Large intestine (tissue), 3 donors: ENCODE measurements around the gene ABCA4. TPM values are rescaled to one million over a fixed set of nuclear protein-coding genes. Genes with fewer than 3 reads are reported as not detected.
A peak's percentile ranks its signal among the peaks of the same experiment; 100 is the strongest.
"Not testable (repeated sequence)": the region's sequence is repeated elsewhere in the genome, so short reads cannot be mapped to it uniquely, and the experiment has no call there.

Source experiments
- DNase-seq, 2 donors: peaks; one replicate each; pipeline versions ENCODE4 v3.0.0 to v3.0.0-alpha.2; 2013
- H3K27ac ChIP-seq: one replicate; pipeline ENCODE4 v1.5.1; 2013; ENCODE audit warnings: low read length
- H3K27me3 ChIP-seq: 2 replicates; pipeline ENCODE4 v1.6.1; 2013; ENCODE audit warnings: low read length; ENCODE audit not compliant: control insufficient read depth, insufficient read depth
- H3K36me3 ChIP-seq: 2 replicates; pipeline ENCODE4 v1.6.1; 2013; ENCODE audit warnings: low read length; ENCODE audit not compliant: control insufficient read depth, insufficient read depth
- H3K4me1 ChIP-seq: one replicate; pipeline ENCODE4 v1.6.1; 2013; ENCODE audit warnings: low read length; ENCODE audit not compliant: control insufficient read depth, insufficient read depth
- H3K4me3 ChIP-seq: one replicate; pipeline ENCODE4 v1.5.1; 2013; ENCODE audit warnings: low read length
- H3K9me3 ChIP-seq: one replicate; pipeline ENCODE4 v1.6.1; 2013; ENCODE audit warnings: mild to moderate bottlenecking, low read depth, low read length, moderate library complexity; ENCODE audit not compliant: control insufficient read depth
- WGBS: methylation state at CpG from one replicate; pipeline ENCODE4 v1.1.5; 2013; ENCODE audit warnings: low lambda C conversion rate; ENCODE audit not compliant: insufficient coverage; 5-methylcytosine and 5-hydroxymethylcytosine counted together
- polyA plus RNA-seq: library from polyadenylated mRNA; unstranded; fragments of 120-200 nt; gene quantifications from one replicate; pipeline ENCODE4 v1.2.1, GENCODE V29; 2013

ABCA4 gene
- polyA plus RNA-seq, 1 donor: 5.3 TPM

- WGBS: 71% methylated on average over 2 of the region's 2 CpGs
- peak in 1 of 2 donors; percentile 19 for DNase-seq
- not testable (repeated sequence) for H3K4me1 ChIP-seq, H3K4me3 ChIP-seq, H3K9me3 ChIP-seq, H3K27ac ChIP-seq, H3K36me3 ChIP-seq, H3K27me3 ChIP-seq
Observed at GRCh38 chr1:93947002-93947686, 173.8 kb downstream of the ABCA4 start.

Other genes starting within 250 kb of the ABCA4 start
- gene DNTTIP2, start 241.9 kb downstream of the ABCA4 start, polyA plus RNA-seq: 47.1 TPM
- 14.0 TPM for gene GCLM, start 211.7 kb downstream of the ABCA4 start, polyA plus RNA-seq
- 10.7 TPM for gene ARHGAP29, start 116.4 kb upstream of the ABCA4 start, polyA plus RNA-seq